M059J (cell line): ENCODE results near the gene PUM1. TPM values are rescaled to one million over a fixed set of nuclear protein-coding genes. Genes with fewer than 3 reads are reported as not detected.

Source experiments
- DNase-seq: peaks from one replicate; pipeline ENCODE4 v3.0.0-alpha.2; 2012; ENCODE audit warnings: low read depth
- total RNA-seq: library from RNA; depleted of rRNA; stranded (reverse); fragments of >200 nt; shearing (Covaris generic); gene quantifications from 2 replicates; pipeline ENCODE4 v1.2.3, GENCODE V29; 2014

The PUM1 gene
- total RNA-seq, 1 experiment from 2014 or later: 60.2 TPM

DNA sequence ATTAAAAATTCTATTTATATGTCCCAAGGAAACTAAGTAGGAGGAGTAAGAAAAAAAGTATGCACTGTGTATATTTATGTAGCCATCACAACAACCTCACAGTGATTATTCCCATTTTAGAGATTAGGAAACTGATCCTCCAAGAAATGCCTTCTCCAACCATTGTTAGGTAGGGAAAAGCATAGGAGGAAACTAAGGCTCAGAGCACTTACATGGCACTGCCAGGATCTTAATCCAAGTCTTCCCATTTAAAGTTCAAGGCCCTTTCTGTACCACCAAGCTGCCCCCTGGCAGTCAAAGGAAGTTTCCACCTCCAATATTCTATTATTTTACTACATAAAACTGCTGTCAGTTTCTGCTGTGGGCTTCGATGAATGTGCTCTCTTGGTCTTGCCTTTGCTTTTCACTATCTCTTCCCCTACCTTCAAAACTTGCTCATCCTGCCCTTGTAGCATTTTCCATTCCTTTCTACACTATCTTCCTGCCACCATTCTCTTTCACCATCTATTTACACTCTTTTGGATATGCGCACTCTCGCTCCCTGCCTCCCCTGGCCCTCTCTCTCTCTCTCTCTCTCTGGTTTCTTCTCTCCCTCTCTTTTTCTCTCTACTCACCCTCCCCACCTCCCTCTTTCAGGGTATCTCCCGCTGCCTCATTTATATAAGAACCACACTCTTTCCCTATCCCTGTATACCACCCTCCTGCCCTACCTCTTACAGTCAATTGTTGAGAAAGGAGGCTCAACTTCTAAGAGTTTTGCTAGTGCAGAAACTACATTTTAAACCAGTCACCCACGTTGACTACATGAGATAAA is 34.0 kb downstream of the PUM1 start:
- DNase-seq: no peak

DNA sequence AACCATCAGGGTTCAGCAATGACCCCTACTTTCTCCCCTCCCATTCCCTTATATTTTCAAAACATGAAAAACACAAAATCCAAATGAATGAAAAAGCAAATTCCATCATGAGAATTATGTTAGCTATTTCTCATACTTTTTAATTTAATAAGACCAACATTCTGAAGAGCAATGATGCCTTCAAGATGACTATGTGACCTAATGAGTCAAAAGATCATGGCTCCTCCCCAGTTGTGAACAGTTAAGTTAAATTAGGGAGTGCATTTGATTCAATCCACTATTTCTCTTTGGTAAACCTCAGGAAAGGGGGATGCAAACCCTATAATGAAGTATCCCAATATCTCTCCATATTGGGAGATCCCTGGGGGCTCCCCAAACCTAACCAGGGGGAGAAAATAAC is 36.5 kb downstream of the PUM1 start:
- no peak for DNase-seq

DNA sequence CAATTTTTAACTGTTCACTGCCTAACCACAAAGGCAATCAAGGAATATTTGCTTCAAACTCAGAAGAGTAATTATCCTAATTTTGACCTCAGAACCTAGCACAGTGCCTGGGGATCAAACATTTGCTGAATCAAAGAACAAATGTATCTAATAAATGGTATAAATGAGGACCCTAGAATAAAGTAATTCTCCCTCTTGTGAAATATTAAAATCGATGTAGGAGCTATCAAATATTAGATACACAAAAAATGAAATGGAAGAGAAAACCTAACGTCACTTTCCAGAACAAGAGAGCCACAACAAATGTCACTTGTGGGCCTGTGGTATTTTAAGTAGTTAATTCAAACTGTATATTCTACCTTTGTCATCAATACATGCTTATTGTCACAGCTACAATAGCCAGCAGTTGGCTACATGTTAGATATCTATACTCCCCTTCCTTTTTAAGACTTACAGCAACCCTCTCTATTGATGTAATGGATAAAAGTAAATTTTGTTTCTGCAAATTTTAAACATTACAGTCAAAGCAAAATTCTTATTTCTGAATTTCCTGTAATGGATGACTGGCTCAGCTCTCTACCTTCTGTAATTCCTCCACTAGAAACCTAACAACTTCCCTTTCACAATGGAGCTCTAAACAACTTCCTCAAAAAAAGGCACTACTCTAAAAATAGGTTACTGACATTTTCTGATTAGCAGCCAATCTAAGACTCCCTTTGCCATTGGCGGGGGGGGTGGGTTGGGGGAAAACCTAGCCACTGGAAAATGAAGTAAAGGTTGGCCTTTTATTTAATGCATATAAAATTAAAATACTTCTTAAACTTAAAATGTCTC is 37.6 kb downstream of the PUM1 start:
- DNase-seq: no peak

DNA sequence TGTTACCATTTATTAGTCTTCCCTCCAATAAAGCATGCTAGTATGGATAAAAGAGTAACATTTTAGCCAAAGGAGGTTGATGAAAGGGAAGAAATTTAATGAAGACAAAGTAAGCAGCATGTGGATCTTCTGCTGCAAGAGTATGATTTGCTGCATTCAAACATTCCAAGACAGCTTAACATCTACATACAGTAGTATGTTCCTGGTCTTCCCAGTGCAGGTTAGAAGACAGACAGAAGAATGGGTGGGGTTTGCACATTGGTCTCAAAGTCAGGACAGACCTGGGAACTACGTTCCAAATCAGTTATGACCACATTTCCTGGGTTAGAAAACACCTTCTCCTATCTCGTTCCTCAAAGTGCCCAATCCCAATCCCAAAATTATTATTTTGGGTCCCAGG is 43.3 kb downstream of the PUM1 start:
- no peak for DNase-seq

DNA sequence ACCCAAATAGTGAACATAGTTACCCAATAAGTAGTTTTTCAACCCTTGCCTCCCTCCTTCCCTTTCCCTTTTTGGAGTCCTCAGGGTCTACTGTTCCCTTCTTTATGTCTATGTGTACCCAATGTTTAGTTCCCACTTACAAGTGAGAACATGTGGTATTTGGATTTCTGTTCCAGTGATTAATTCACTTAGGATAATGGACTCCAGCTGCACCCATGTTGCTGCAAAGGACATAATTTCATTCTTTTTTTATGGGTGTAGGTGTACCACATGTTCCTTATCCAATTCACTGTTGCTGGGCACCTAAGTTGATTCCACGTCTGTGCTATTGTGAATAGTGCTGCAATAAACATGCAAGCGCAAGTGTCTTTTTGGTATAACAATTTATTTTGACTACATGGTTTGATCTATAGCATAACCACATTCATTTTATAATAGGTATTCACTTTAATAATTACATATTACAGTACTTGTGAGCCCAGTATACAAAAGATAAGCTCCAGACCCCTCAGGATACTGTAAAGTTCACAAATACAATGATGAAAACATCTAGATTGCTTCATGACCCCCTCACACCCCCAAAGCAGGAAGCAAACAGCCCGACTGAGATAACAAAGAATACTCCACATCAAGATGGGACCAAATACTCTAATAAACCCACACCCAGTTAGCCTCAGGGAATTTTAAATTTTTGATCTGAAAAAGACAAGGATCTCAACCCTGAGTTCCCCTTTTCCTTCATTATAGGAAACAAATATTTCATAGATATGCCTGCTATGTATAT is 45.3 kb downstream of the PUM1 start:
- no peak for DNase-seq

DNA sequence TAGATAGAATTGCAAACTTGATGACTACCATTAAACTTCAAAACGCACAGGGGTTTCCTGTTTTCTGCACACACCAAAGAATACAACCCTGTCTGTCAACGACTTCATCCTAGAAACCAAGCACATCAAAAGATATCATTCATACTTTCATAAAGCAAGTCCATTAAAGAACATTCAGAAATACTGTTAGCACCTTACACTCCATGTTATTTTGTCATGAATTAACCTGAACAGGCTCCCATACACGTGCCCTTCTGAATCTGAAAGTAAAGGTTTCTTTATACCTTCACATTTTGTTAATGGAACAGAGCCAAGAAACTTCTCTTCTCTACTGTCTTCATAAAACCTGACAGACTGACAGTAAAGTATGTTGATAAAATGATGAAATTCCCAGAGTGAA is 46.1 kb downstream of the PUM1 start:
- no peak for DNase-seq

DNA sequence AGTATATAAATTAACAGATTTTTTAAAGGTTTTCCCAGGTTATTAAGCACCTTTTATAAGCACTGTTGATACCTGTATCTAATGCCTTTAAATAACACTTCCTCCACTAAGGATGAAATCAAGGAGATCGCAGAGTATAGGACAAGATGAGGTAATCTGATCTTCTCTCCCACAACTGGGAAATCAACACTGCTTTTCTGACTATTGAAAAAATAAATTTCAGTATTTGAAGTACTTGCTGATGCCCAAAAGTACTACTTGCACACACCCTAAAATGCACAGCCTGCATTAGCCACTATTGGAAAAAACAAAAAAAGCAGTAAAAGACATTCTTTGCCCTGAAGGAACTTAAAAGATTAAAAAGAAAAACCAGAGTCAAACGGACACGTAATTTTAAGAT is 48.6 kb downstream of the PUM1 start:
- DNase-seq: no peak

DNA sequence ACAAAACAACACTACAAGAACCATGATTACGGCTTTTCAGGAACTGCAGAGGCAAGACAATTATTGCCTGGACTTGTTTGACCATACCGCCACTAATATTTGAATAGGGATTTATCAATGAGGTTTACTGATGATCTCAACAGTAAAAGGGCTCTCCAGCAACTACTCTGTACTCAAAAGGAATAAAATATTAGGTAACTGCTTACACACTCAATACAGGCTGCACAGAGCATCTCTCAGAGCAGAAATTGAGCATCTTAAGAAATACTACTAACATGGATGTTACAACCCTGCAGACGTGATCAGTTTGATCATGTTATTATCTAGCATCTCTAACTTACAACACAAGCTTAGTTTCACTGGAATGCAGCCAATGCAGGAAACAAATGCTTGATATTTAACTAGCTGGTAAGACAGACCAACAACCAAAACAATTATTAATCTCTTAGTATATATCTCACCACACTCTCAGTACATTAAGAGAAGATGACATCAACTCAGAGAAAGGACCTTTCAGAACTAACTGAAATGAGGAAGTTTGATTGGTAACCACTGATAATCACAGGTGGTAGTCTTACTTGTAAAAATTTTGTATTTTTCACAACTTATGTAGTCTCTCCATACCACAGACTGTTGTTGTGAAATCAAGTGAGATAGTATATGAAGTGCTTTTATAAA is 52.2 kb downstream of the PUM1 start:
- peak; percentile 24 for DNase-seq

DNA sequence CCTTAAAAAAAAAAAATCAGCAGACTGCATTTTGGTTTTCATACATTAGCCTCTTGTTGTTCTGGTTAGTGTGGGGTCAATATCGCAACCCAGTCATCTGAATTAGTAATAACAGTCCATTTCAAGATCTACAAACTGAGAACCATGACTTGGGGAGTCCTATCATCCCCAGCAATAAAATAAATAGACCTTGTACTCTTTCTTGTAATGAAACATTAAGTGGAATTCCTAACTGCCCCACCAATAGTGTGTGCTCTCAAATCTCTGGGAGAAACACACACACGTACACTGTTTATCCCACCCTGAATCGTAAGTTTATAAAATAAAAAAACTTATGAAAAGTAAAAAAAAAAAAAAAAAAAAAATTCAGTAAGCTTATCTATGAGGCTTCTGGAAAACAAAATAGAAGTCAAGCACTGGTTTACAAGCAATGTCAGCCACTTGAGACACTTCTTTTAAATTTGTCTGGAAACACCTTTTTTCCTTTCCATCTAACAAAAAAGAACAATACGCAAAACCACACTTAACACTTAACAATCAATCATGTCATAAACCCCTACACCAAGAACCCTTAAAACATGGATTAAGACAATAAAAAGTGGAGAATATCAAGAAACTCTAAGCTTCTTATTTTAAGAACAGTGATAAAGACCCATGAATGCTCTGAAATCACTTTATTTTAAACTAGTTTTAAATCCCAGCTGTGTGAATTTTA is 53.1 kb downstream of the PUM1 start:
- no peak for DNase-seq

DNA sequence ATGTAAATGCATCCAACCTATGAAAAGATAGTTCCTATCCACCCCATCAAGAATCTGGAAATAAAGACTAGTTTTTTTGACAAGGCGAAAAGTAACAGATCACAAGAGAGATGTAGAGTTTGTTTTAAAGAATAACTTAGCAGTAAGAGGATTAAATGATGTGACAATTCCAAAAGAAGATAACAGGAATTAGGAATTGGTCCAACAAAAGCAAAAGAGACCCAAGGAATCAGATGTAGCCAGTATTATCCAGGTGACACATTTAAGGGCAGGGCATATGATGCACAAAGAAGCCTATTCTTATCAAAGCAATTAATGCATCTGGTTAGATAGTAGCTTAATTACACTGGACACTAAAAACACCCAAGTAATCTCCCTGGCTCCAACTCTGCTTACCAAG is 53.8 kb downstream of the PUM1 start:
- no peak for DNase-seq

DNA sequence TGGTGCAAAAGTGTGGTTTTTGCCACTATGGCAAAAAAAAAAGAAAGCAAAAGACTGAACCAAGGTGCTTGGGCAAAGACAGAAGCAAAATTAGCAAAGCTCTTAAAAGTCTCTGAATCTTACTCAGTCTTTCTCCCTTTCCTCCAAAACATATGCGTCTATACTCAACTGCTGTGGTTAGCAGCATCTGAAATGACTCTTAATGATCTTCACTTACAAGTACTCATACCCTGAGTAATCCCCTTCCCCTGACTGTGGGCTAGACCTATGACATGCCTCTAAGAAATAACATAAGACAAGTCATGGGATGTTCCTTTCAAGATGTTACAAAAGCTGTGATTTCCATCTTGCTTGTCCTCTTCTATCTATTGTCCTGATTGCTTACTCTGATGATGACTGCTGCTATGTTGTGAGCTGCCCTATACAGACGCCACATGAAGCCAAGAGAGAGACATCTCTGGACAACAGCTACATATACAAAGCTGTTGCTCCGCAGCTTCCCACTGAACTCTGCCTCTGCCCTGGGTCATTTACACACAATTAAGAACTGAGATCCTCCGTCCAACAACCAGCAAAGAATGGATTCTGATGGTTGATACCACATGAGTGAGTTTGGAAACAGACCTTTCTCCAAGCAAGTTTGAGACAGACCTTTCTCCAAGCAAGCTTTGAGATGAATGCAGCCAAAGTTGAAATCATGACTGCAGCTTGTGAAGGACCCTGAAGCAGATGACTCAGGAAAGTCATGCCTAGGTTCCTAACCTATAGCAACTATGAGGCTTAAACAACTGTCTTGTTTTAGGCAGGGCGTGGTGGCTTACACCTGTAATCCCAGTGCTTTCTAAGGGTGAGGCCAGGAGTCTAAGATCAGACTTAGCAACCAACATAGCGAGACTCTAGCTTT is 55.2 kb downstream of the PUM1 start:
- DNase-seq: peak; percentile 62

DNA sequence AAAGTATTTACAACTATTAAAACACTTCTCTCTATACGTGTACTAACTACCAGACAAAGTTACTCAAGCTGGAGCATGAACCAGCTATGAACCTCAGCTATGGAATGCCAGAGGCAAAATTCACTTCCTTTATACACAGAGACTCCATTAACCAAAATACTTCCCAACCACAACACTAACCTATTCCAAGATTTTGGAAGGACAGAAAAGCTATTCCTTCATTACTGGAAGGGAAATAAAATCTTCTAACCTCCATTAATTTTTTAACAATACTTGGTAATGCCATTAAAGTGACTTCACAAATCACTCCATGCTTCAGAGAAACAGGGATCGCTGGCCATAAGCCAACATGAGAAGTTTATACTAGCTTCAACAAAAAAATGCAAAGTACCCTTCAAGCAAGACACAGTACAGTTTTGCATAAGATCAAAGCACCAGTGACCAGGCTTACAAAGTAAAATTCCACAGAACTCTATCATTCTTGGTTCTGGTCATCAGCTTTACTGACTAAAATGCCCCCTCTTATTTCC is 58.0 kb downstream of the PUM1 start:
- peak; percentile 91 for DNase-seq

DNA sequence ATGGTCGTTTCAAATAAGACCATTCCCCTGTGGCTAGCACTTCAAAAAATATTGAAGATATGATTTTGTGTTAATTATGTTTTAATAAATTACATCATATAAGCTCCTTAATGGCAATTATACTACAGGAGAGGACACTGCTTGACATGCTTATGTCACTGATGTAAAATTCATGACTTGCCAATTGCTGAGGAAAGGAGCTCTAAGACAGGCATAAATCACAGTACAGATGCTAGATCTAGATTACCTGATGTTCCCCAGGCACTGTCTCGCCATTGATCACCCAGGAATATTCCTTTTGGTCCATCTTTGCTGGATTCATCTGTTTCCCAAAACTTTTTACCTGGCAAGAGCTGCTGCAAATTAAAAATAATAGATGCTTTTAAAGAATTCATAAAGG is 58.8 kb downstream of the PUM1 start:
- DNase-seq: no peak

DNA sequence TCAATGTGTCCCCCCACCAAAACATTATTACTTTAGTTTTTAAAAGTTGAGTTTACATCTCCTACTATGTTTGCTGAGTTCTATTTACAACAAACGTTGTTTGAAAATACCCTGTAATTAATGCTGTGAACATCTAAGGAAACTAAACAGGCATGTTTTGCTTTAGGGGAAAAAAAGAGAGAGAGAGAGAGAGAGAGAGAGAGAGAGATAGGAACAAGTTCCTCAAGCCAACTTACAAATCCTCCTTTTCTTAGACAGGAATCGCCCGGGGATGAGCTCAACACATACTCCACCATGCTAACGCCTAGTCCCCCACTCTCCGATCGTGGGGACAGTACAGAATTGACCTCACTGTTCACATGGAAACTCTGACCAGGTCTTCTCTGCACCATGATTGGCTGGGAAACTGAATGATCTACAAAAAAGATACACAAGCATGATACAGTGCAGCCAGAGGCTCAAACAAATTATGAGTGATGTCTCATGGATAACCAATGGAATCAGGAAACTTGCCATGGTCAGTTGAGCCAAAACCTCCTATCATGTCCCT is 59.8 kb downstream of the PUM1 start:
- DNase-seq: no peak

DNA sequence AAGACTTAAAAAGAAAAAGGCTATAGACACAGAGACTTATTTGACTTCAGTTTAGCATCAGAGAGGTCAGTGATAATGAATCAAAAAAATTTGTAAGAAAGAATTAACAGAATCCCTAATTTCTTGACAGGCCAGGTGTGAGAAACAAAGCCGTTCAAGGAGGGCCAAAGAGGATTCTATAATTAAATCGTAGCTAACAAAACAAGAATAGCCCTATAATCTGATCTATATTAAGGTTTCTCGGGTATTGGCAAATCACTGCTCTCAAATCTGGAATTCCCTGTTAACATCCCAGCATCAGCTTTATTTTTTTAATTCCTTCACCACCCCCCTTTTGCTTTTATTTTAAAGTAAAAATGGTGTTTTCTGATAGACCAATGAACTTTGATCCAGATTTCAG is 60.3 kb downstream of the PUM1 start:
- no peak for DNase-seq

DNA sequence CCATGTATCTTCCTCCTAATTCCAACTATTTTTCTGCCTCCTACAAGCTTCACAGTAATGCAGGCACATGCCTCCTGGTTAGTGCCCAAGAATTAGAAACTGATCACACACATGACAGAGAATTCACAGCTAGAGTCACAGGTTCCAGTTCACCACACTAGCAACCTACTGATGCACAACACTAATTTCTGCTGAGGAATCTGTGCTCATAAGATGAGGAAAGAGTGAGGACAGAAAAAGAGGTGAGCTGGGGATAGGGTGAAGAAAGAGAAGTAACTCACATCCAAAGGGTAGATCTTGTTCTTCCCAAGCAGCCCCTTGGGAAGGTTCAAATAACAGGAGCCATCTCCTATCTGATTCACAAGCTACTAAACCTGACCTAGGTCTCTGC is 61.3 kb downstream of the PUM1 start:
- DNase-seq: no peak

DNA sequence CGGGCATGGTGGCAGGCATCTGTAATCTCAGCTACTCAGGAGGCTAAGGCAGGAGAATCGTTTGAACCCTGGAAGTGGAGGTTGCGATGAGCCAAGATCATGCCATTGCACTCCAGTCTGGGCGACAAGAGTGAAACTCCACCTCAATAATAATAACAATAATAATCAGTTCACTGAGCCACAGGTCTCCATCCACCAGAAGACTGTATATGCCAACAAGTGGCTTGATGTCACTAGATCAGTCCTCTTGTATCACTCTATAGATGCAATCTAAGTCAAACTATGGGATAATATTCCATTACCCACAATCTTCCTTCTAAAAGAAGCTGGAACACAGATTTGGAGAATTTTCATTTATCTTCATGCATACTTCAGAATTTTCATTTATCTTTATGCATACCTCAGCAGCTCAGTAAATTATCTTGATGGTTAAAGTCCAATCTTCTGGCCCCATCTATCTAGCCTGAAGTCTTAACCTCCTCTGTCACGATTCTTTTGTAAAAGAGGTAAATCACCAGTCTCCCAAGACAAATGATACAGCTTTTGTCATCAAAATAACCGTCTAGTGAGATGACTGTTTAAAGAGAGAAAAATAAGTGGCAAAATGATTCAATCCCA is 61.8 kb downstream of the PUM1 start:
- no peak for DNase-seq

DNA sequence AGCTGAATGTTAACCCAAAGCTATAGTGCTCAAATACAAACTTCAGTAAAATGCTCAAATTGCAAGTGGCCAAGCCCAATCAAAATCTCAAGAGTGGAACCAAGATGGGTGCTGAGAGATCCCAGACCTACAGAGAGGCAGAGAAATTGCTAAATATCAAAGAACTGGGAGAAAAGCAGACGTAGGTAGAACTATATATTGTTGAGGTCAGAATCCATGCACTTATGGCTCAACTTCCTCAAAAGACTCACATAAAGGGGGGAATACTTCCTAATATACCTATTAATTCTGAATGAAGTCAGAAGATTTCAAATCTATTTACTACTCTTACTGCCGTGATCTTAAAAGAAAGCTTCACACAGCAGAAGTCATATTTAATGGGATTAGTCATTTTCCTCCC is 65.2 kb downstream of the PUM1 start:
- no peak for DNase-seq

DNA sequence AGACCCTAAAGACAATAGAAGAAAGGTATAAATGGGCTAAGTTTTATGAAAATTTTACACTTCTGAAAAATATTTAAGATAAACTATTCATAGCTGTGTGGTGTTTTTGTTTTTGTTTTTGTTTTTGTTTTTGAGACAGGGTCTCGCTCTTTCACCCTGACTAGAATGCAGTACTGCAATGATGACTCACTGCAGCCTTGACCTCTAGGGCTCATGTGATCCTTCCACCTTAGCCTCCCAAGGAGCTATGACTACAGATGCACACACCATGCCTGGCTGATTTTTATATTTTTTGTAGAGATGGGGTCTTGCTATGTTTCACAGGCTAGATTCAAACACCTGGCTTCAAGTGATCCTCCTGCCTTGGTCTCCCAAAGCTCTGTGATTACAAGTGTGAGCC is 66.6 kb downstream of the PUM1 start:
- no peak for DNase-seq
